ENCODE measurements around the gene FGF1.

FGF1 gene

DNA sequence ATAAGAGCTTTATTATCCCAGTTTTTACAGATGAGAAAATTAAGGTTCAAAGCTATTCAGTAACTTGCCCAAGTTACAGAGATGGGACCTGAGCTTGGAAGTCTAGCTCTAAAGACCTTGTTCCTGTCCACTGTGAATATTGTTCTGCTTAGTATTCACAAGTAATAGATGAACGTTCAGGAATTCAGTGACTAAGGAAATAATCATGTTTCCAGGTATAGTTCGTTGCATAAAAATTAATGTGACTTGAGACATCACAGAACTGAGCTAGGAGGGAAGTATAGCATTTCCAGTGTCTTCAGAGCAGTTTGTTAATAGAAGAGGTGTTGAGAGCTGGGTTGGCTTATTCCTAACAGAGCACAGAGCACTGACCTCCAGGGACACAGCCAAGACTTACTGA lies 136.1 kb downstream of the FGF1 start:
- H3K4me2 ChIP-seq = no peak overlapping the region
- TF ChIP-seq, protein P1, sequence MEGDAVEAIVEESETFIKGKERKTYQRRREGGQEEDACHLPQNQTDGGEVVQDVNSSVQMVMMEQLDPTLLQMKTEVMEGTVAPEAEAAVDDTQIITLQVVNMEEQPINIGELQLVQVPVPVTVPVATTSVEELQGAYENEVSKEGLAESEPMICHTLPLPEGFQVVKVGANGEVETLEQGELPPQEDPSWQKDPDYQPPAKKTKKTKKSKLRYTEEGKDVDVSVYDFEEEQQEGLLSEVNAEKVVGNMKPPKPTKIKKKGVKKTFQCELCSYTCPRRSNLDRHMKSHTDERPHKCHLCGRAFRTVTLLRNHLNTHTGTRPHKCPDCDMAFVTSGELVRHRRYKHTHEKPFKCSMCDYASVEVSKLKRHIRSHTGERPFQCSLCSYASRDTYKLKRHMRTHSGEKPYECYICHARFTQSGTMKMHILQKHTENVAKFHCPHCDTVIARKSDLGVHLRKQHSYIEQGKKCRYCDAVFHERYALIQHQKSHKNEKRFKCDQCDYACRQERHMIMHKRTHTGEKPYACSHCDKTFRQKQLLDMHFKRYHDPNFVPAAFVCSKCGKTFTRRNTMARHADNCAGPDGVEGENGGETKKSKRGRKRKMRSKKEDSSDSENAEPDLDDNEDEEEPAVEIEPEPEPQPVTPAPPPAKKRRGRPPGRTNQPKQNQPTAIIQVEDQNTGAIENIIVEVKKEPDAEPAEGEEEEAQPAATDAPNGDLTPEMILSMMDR (conservative IDR thresholded peaks at IDR 0.05; ENCODE audit: low read depth, low read length) = no peak
- H3K4me3 ChIP-seq (IDR thresholded peaks at IDR 0.05; ENCODE audit: insufficient read depth, low read depth, low read length) = no peak overlapping the region
- H3K27me3 ChIP-seq (ENCODE audit: insufficient read depth, low read depth) = no peaks in the 10 kb centered on the region
- no peaks in the 10 kb centered on the region for H4K20me1 ChIP-seq (ENCODE audit: insufficient read depth)
- H3K9ac ChIP-seq = no peak overlapping the region
- no peaks in the 10 kb centered on the region for H3K36me3 ChIP-seq (ENCODE audit: insufficient read depth)
- no peak overlapping the region for H2AFZ ChIP-seq (ENCODE audit: low read depth)
- H3K27ac ChIP-seq = no peak overlapping the region
- no peaks in the 10 kb centered on the region for H3K4me1 ChIP-seq (ENCODE audit: low read depth, poor library complexity, severe bottlenecking)
- no peaks in the 10 kb centered on the region for H3K79me2 ChIP-seq (ENCODE audit: insufficient read depth, low read depth)

GRCh38 chr5:142548739-142549275 lies 137.1 kb downstream of the FGF1 start:
- H3K4me1 ChIP-seq (ENCODE audit: low read depth, poor library complexity, severe bottlenecking) = no peaks in the 10 kb centered on the region
- TF ChIP-seq, protein P1 (conservative IDR thresholded peaks at IDR 0.05; ENCODE audit: low read depth, low read length) = peak; percentile 79
- no peaks in the 10 kb centered on the region for H4K20me1 ChIP-seq (ENCODE audit: insufficient read depth)
- H3K9ac ChIP-seq = no peak overlapping the region
- H3K27me3 ChIP-seq (ENCODE audit: insufficient read depth, low read depth) = no peaks in the 10 kb centered on the region
- no peak overlapping the region for H3K27ac ChIP-seq
- H2AFZ ChIP-seq (ENCODE audit: low read depth) = no peak overlapping the region
- no peaks in the 10 kb centered on the region for H3K36me3 ChIP-seq (ENCODE audit: insufficient read depth)
- H3K4me2 ChIP-seq = no peak overlapping the region
- H3K79me2 ChIP-seq (ENCODE audit: insufficient read depth, low read depth) = no peaks in the 10 kb centered on the region
- H3K4me3 ChIP-seq (IDR thresholded peaks at IDR 0.05; ENCODE audit: insufficient read depth, low read depth, low read length) = no peak overlapping the region

GRCh38 chr5:142547445-142548380 lies 138.2 kb downstream of the FGF1 start:
- Histone ChIP-seq H3K27ac (no peak overlapping the region), H2AFZ (ENCODE audit: low read depth) (no peak overlapping the region), H3K9ac (no peak overlapping the region), H3K4me3 (IDR thresholded peaks at IDR 0.05; ENCODE audit: insufficient read depth, low read depth, low read length) (no peak overlapping the region), H3K4me2 (no peak overlapping the region), H4K20me1 (ENCODE audit: insufficient read depth) (no peaks in the 10 kb centered on the region), H3K36me3 (ENCODE audit: insufficient read depth) (no peaks in the 10 kb centered on the region), H3K79me2 (ENCODE audit: insufficient read depth, low read depth) (no peaks in the 10 kb centered on the region), H3K27me3 (ENCODE audit: insufficient read depth, low read depth) (no peaks in the 10 kb centered on the region), H3K4me1 (ENCODE audit: low read depth, poor library complexity, severe bottlenecking) (no peaks in the 10 kb centered on the region)
- TF ChIP-seq, protein P1 (conservative IDR thresholded peaks at IDR 0.05; ENCODE audit: low read depth, low read length) = no peak

DNA sequence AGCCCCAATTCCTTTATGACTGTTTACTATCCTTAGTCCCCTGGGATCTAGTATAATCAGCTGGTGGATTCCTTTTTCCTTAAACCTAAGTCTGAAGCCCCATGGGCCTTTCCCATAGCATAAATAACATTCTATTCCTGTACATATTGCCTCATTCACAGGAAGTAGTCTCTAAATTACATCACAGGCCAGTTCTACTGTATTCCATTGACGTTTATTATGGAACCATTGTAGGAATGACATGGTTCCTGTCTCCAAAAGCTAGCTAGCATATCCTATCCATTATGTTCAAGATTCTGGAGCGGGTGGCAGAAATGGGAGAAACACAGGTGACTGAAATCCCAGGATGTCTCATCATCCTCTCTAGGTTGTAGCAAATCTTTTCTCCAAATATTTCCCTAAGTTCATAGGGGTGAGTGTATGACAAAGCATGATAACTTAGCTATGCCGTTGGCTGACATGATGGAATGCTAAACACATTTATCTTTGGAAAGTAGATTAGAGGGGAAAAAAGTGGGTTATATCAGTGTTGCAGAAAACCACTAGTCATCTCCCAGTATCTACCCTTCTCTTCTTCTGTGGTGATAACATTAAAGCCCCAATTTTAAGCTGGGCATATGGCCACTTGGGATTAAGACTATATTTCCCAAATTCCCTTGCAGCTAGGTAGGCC lies 140.1 kb downstream of the FGF1 start:
- H4K20me1 ChIP-seq (ENCODE audit: insufficient read depth) = no peaks in the 10 kb centered on the region
- H3K27ac ChIP-seq = no peak overlapping the region
- TF ChIP-seq, protein P1 (conservative IDR thresholded peaks at IDR 0.05; ENCODE audit: low read depth, low read length) = no peak
- no peak overlapping the region for H3K4me3 ChIP-seq (IDR thresholded peaks at IDR 0.05; ENCODE audit: insufficient read depth, low read depth, low read length)
- H3K4me2 ChIP-seq = no peak overlapping the region
- H3K4me1 ChIP-seq (ENCODE audit: low read depth, poor library complexity, severe bottlenecking) = no peaks in the 10 kb centered on the region
- no peaks in the 10 kb centered on the region for H3K27me3 ChIP-seq (ENCODE audit: insufficient read depth, low read depth)
- no peak overlapping the region for H3K9ac ChIP-seq
- H3K79me2 ChIP-seq (ENCODE audit: insufficient read depth, low read depth) = no peaks in the 10 kb centered on the region
- no peaks in the 10 kb centered on the region for H3K36me3 ChIP-seq (ENCODE audit: insufficient read depth)
- no peak overlapping the region for H2AFZ ChIP-seq (ENCODE audit: low read depth)

All from KMS-11 (cell line).